K562 (cell line): Measurements from ENCODE around the gene TBPL2. TPM values are rescaled to one million over a fixed set of nuclear protein-coding genes. Genes with fewer than 3 reads are reported as not detected.

ENCODE experiments used
- ATAC-seq: fragments of 200-7000 bp; cut with Tn5 transposase; 3 replicates; pipeline ENCODE4 v1.9.1; 2020; ENCODE audit warnings: moderate library complexity
- BruUV-seq: library from RNA; stranded (reverse); fragments of 400-500 nt; replicated peaks from 2 replicates; lab custom pipeline; 2021; lab: Mats Ljungman, UMichigan
- CTCF ChIA-PET: fragments of 300-600 bp; formaldehyde crosslinking; extraction: SDS; loops from one replicate; lab custom pipeline; 2021; ENCODE audit warnings: low intra/inter-chr PET ratio; lab: Yijun Ruan, JAX
- POLR2A ChIA-PET: fragments of 300-600, 350-650 bp; sonication (Branson Sonifier 250); formaldehyde crosslinking; extraction: SDS; loops from one replicate; lab custom pipeline; 2021; ENCODE audit warnings: antibody characterized with exemption, inconsistent platforms; lab: Yijun Ruan, JAX
- DNase-seq, 4 experiments: peaks; one replicate each; pipeline versions ENCODE4 v3.0.0 to v3.0.0-alpha.2; 2011 to 2018; ENCODE audit warnings: low spot score in 3 of 4, mixed read lengths in 3 of 4; ENCODE audit errors: extremely low read depth in 1 of 4
- FAIRE-seq: peaks from 2 replicates; lab custom pipeline; 2011; peaks lifted over from hg19 to GRCh38; lab: Jason Lieb, UNC
- H2AFZ ChIP-seq: 2 replicates; pipeline ENCODE4 v1.6.0; 2011; ENCODE audit warnings: low read depth, low read length, control low read depth, inconsistent platforms
- H3K27ac ChIP-seq: fragments of 200-600 bp; 3 replicates; pipeline ENCODE4 v1.8.0; 2011; ENCODE audit warnings: low read depth, mild to moderate bottlenecking, control low read depth, inconsistent platforms, low read length, moderate library complexity, mixed read lengths; ENCODE audit errors: extremely low read depth
- H3K27me3 ChIP-seq, 2 experiments: fragments of 300-600 bp in 1 of 2; 2 replicates in 1 of 2; 3 replicates in 1 of 2; pipeline versions ENCODE4 v1.6.0 to v1.8.0; 2011; ENCODE audit warnings: inconsistent platforms in 2 of 2, low read length in 2 of 2, mild to moderate bottlenecking in 1 of 2, mixed read lengths in 1 of 2, moderate library complexity in 1 of 2; ENCODE audit not compliant: control insufficient read depth in 2 of 2, insufficient read depth in 2 of 2
- H3K36me3 ChIP-seq: fragments of 300-600 bp; 3 replicates; pipeline ENCODE4 v1.8.0; 2011; ENCODE audit warnings: mild to moderate bottlenecking, low read length, inconsistent platforms; ENCODE audit not compliant: control insufficient read depth, insufficient read depth
- H3K4me1 ChIP-seq, 2 experiments: fragments of 200-600 bp in 1 of 2; replicated peaks in 1 of 2; 2 replicates in 1 of 2; 3 replicates in 1 of 2; pipeline versions ENCODE4 v1.5.1 to v1.8.0; 2011; ENCODE audit warnings: inconsistent platforms in 2 of 2, low read length in 2 of 2, mild to moderate bottlenecking in 1 of 2, mixed read lengths in 1 of 2, moderate library complexity in 1 of 2; ENCODE audit not compliant: control insufficient read depth in 2 of 2, insufficient read depth in 2 of 2
- H3K4me2 ChIP-seq: 2 replicates; pipeline ENCODE4 v1.6.1; 2011; ENCODE audit warnings: low read length, control low read depth, inconsistent platforms, mixed read lengths; ENCODE audit not compliant: insufficient read depth
- H3K4me3 ChIP-seq: fragments of 200-600 bp; sonication (generic), shearing (Covaris generic); 2 replicates; pipeline ENCODE4 v1.5.1; 2016; ENCODE audit warnings: control low read depth, inconsistent platforms
- H3K79me2 ChIP-seq: fragments of 200-600 bp; 3 replicates; pipeline ENCODE4 v1.8.0; 2011; ENCODE audit warnings: low read length, inconsistent platforms; ENCODE audit not compliant: control insufficient read depth, insufficient read depth
- H3K9ac ChIP-seq, 2 experiments: 2 replicates each; pipeline versions ENCODE4 v1.6.0 to v1.6.1; 2011; ENCODE audit warnings: low read depth in 2 of 2, low read length in 2 of 2, control low read depth in 1 of 2, inconsistent platforms in 1 of 2, mild to moderate bottlenecking in 1 of 2, mixed read lengths in 1 of 2; ENCODE audit not compliant: insufficient read depth in 1 of 2
- H3K9me1 ChIP-seq: one replicate; pipeline ENCODE4 v1.6.0; 2011; ENCODE audit warnings: inconsistent platforms, mild to moderate bottlenecking, low read length, moderate library complexity; ENCODE audit not compliant: control insufficient read depth, insufficient read depth
- H3K9me3 ChIP-seq: replicated peaks from 2 replicates; pipeline ENCODE4 v1.5.1; 2011; ENCODE audit warnings: low read depth, low read length, inconsistent platforms; ENCODE audit not compliant: control insufficient read depth, insufficient read depth
- H4K20me1 ChIP-seq: replicated peaks from 2 replicates; pipeline ENCODE4 v1.6.1; 2011; ENCODE audit warnings: low read length, inconsistent platforms, mixed read lengths; ENCODE audit not compliant: control insufficient read depth, insufficient read depth
- CBX8 ChIP-seq: fragments of 200-600 bp; sonication (generic); IDR thresholded peaks from 2 replicates; pipeline ENCODE4 v1.6.1; 2012; ENCODE audit warnings: borderline replicate concordance, mixed run types, low read depth, mild to moderate bottlenecking, moderate library complexity, mixed read lengths, low read length, control low read depth, inconsistent platforms; ENCODE audit not compliant: poor library complexity, severe bottlenecking; ENCODE audit errors: extremely low read depth
- CREB1 ChIP-seq, 2 experiments: sonication (generic) in 1 of 2; formaldehyde crosslinking in 1 of 2; IDR thresholded peaks; 2 replicates each; pipeline versions ENCODE4 v1.6.1 to v1.8.0; 2012 to 2022; ENCODE audit warnings: inconsistent platforms in 1 of 2, mild to moderate bottlenecking in 1 of 2, missing genetic modification reagents in 1 of 2, moderate library complexity in 1 of 2
- JUN ChIP-seq, 2 experiments: sonication (generic) in 1 of 2; formaldehyde crosslinking in 1 of 2; IDR thresholded peaks; 2 replicates each; pipeline versions ENCODE4 v1.6.1 to v1.8.0; 2012 to 2022; ENCODE audit warnings: borderline replicate concordance in 2 of 2, mild to moderate bottlenecking in 2 of 2, improper control_type of control experiment in 1 of 2, low read depth in 1 of 2, low read length in 1 of 2, missing genetic modification reagents in 1 of 2
- RAD21 ChIP-seq, 2 experiments: fragments of 250-450 bp in 1 of 2; fragments of 450-650 bp in 1 of 2; sonication (Bioruptor Pico) in 1 of 2; formaldehyde crosslinking in 1 of 2; IDR thresholded peaks in 1 of 2; conservative IDR thresholded peaks in 1 of 2; 2 replicates each; pipeline versions ENCODE4 v1.4.0 to v1.8.0; 2020 to 2022; ENCODE audit warnings: mild to moderate bottlenecking in 2 of 2, moderate library complexity in 1 of 2
- SMARCC2 ChIP-seq: fragments of 450-650 bp; IDR thresholded peaks from 2 replicates; pipeline ENCODE4 v1.6.1; 2017; ENCODE audit warnings: antibody characterized with exemption, moderate library complexity, mild to moderate bottlenecking, low read depth
- WGBS: fragments of 100-300 bp; shearing (Covaris generic); methylation state at CpG from one replicate; pipeline ENCODE4 v1.1.6; 2016; ENCODE audit warnings: low coverage, mixed read lengths; ENCODE audit not compliant: insufficient coverage; ENCODE audit errors: missing lambda C conversion rate; 5-methylcytosine and 5-hydroxymethylcytosine counted together
- in situ Hi-C: fragments of 300-500 bp; cut with MboI; formaldehyde crosslinking; loops from 4 replicates; pipeline ENCODE4 v1.15.0; 2018; ENCODE audit warnings: inconsistent platforms, mixed read lengths
- intact Hi-C: fragments of 100-400 bp; cut with micrococcal nuclease; formaldehyde crosslinking; loops from 2 replicates; pipeline ENCODE4 v1.14.2; 2022
- polyA plus RNA-seq, 8 experiments: library from polyadenylated mRNA; depleted of rRNA in 4 of 8; stranded (reverse) in 5 of 8; unstranded in 3 of 8; fragments of >200 nt; fragmentation: Nextera tagmentation in 2 of 8; fragmentation: Illumina TruSeq in 1 of 8; extraction: Ambion mirVana in 2 of 8; extraction: Trizol in 1 of 8; gene quantifications; 2 replicates each; pipeline versions ENCODE4 v1.2.1 to v1.2.3, GENCODE V29; 2011 to 2014; ENCODE audit warnings: inconsistent platforms in 1 of 8, missing spikeins in 1 of 8
- total RNA-seq, 7 experiments: library from RNA; depleted of rRNA in 6 of 7; stranded (reverse); fragments of >200 nt in 6 of 7; fragmentation: Illumina TruSeq in 2 of 7; extraction: Trizol in 2 of 7; gene quantifications; 2 replicates each; pipeline versions ENCODE4 v1.2.1 to v1.2.3, GENCODE V29; 2011 to 2021; ENCODE audit warnings: low replicate concordance in 1 of 7
- TF ChIP-seq, protein P1 (sequence below): IDR thresholded peaks from 3 replicates; pipeline ENCODE4 v1.6.1; 2011; ENCODE audit warnings: borderline replicate concordance, mild to moderate bottlenecking, moderate library complexity; ENCODE audit not compliant: insufficient read length; ENCODE audit errors: extremely low read depth
- TF ChIP-seq, protein P2 (sequence below), 3 experiments: IDR thresholded peaks in 2 of 3; conservative IDR thresholded peaks in 1 of 3; 2 replicates each; pipeline ENCODE4 v1.5.1; 2011 to 2012; ENCODE audit warnings: low read length in 3 of 3, mild to moderate bottlenecking in 3 of 3, control low read depth in 2 of 3, improper control_type of control experiment in 1 of 3, inconsistent platforms in 1 of 3, low read depth in 1 of 3, mixed read lengths in 1 of 3, moderate library complexity in 1 of 3; ENCODE audit not compliant: insufficient read depth in 2 of 3

Gene TBPL2
- total and polyA plus RNA-seq, 9 of the 15 experiments (the other 6 are each of a cell fraction or from before 2014, with no cell fraction given), result not detected

DNA sequence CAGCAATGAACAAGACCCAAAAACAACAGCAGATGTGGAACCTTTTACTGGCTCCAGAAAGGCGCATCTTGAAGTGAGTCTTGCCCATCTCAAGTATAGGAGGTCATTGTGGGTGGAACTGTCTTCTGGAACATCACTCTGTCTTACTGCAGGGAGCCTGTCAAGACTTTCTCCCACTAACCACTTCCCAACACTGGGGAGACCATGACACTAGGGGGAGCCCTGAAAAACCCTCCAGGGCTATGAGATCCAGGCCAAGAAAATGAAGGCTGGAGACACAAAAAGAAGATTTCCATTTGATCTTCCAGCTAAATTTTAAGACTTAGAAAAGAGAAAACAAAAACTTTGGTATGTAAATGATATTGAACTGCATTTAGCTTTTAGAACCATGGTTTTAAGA, 15.3 kb downstream of the TBPL2 start:
- H3K27ac ChIP-seq, result no peak overlapping the region
- FAIRE-seq (peak; percentile 81), DNase-seq (peak; percentile 14 to 60 (median 28)), ATAC-seq (peak; percentile 92)
- H3K79me2 ChIP-seq, result no peaks in the 10 kb centered on the region
- in situ Hi-C loops (no loop called here), intact Hi-C loops (loop anchor here (5.0 to 10.0 kb wide), 2 partner anchors 50 to 323 kb away; no protein-coding TSS in a partner anchor)
- H3K9ac ChIP-seq, result no peak overlapping the region
- TF ChIP-seq CBX8 (no peak), JUN (IDR thresholded peaks at IDR 0.05; ENCODE audit: borderline replicate concordance, low read depth, low read length) (no peak), JUN (CRISPR knock-in tag; IDR thresholded peaks at IDR 0.05; ENCODE audit: borderline replicate concordance) (no peak), CREB1 (IDR thresholded peaks at IDR 0.05) (no peak), CREB1 (CRISPR knock-in tag; IDR thresholded peaks at IDR 0.05) (no peak), RAD21 (CRISPR knock-in tag; conservative IDR thresholded peaks at IDR 0.05 in 1 of 2, IDR thresholded peaks at IDR 0.05 in 1 of 2) (peak in 1 of 2 experiments; percentile 20; a peak in 2 of 4 replicates), SMARCC2 (no peak)
- TF ChIP-seq, protein P1, sequence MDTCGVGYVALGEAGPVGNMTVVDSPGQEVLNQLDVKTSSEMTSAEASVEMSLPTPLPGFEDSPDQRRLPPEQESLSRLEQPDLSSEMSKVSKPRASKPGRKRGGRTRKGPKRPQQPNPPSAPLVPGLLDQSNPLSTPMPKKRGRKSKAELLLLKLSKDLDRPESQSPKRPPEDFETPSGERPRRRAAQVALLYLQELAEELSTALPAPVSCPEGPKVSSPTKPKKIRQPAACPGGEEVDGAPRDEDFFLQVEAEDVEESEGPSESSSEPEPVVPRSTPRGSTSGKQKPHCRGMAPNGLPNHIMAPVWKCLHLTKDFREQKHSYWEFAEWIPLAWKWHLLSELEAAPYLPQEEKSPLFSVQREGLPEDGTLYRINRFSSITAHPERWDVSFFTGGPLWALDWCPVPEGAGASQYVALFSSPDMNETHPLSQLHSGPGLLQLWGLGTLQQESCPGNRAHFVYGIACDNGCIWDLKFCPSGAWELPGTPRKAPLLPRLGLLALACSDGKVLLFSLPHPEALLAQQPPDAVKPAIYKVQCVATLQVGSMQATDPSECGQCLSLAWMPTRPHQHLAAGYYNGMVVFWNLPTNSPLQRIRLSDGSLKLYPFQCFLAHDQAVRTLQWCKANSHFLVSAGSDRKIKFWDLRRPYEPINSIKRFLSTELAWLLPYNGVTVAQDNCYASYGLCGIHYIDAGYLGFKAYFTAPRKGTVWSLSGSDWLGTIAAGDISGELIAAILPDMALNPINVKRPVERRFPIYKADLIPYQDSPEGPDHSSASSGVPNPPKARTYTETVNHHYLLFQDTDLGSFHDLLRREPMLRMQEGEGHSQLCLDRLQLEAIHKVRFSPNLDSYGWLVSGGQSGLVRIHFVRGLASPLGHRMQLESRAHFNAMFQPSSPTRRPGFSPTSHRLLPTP, result no peak
- TF ChIP-seq, protein P2, sequence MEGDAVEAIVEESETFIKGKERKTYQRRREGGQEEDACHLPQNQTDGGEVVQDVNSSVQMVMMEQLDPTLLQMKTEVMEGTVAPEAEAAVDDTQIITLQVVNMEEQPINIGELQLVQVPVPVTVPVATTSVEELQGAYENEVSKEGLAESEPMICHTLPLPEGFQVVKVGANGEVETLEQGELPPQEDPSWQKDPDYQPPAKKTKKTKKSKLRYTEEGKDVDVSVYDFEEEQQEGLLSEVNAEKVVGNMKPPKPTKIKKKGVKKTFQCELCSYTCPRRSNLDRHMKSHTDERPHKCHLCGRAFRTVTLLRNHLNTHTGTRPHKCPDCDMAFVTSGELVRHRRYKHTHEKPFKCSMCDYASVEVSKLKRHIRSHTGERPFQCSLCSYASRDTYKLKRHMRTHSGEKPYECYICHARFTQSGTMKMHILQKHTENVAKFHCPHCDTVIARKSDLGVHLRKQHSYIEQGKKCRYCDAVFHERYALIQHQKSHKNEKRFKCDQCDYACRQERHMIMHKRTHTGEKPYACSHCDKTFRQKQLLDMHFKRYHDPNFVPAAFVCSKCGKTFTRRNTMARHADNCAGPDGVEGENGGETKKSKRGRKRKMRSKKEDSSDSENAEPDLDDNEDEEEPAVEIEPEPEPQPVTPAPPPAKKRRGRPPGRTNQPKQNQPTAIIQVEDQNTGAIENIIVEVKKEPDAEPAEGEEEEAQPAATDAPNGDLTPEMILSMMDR (IDR thresholded peaks at IDR 0.05 in 2 of 3, conservative IDR thresholded peaks at IDR 0.05 in 1 of 3; ENCODE audit: insufficient read depth in 2 of 3, low read depth in 1 of 3, low read length in 3 of 3), result peak; percentile 44 to 61 (median 53); a peak in 5 of 6 replicates
- H3K4me1 ChIP-seq, result peaks cover 0 to 4% of the 10 kb centered on the region in 2 experiments; a peak in 2 of 5 replicates
- CTCF ChIA-PET, result no interaction called here
- no peaks in the 10 kb centered on the region for H3K9me3 ChIP-seq
- no peak overlapping the region for H3K4me3 ChIP-seq
- no peaks in the 10 kb centered on the region for H3K9me1 ChIP-seq
- no TSS peak for BruUV-seq
- no peak overlapping the region for H2AFZ ChIP-seq
- POLR2A ChIA-PET, result interaction anchor here (0.6 to 0.7 kb wide), 2 partner anchors 13 to 242 kb away, joined by 3 read pairs; no protein-coding TSS in a partner anchor
- H4K20me1 ChIP-seq, result no peaks in the 10 kb centered on the region
- no peaks in the 10 kb centered on the region for H3K27me3 ChIP-seq
- no peak overlapping the region for H3K4me2 ChIP-seq
- no peaks in the 10 kb centered on the region for H3K36me3 ChIP-seq
- 25% methylated on average over 1 of the region's 1 CpG for WGBS
